ENCODE data around the gene TAF15. TPM values are rescaled to one million over a fixed set of nuclear protein-coding genes. Genes with fewer than 3 reads are reported as not detected.

Gene TAF15
- total RNA-seq, 2 donors from 2014 or later: 25.7 to 31.7 TPM

GRCh38 chr17:35821308-35821707 is 12.0 kb downstream of the TAF15 start:
- peaks cover 0 to 3% of the 10 kb centered on the region in 2 donors for H3K4me1 ChIP-seq
- H3K36me3 ChIP-seq: peaks cover 80% of the 10 kb centered on the region
- H3K27me3 ChIP-seq: no peaks in the 10 kb centered on the region
- no peak for TF ChIP-seq CTCF (IDR thresholded peaks at IDR 0.05)
- no peak overlapping the region for H3K27ac ChIP-seq
- H3K4me3 ChIP-seq: no peak overlapping the region
- no peaks in the 10 kb centered on the region for H3K9me3 ChIP-seq
- no peak for DNase-seq (ENCODE audit: low spot score)

- H3K4me1 ChIP-seq: no peaks in the 10 kb centered on the region
- DNase-seq (ENCODE audit: low spot score): no peak
- no peak overlapping the region for H3K4me3 ChIP-seq
- H3K27ac ChIP-seq: no peak overlapping the region
- H3K9me3 ChIP-seq: no peaks in the 10 kb centered on the region
- peaks cover 62% of the 10 kb centered on the region for H3K36me3 ChIP-seq
- TF ChIP-seq CTCF (IDR thresholded peaks at IDR 0.05): no peak
- H3K27me3 ChIP-seq: no peaks in the 10 kb centered on the region
Observed at GRCh38 chr17:35825206-35825605, 15.9 kb downstream of the TAF15 start.

- DNase-seq (ENCODE audit: low spot score): no peak
- no peaks in the 10 kb centered on the region for H3K9me3 ChIP-seq
- no peak overlapping the region for H3K4me3 ChIP-seq
- no peak overlapping the region for H3K27ac ChIP-seq
- H3K36me3 ChIP-seq: peaks cover 92% of the 10 kb centered on the region
- no peaks in the 10 kb centered on the region for H3K4me1 ChIP-seq
- no peak for TF ChIP-seq CTCF (IDR thresholded peaks at IDR 0.05)
- H3K27me3 ChIP-seq: no peaks in the 10 kb centered on the region
Observed at GRCh38 chr17:35841101-35841500, 31.8 kb downstream of the TAF15 start.

GRCh38 chr17:35841505-35841904 is 32.2 kb downstream of the TAF15 start:
- Histone ChIP-seq H3K4me3 (no peak overlapping the region), H3K4me1 (no peaks in the 10 kb centered on the region), H3K27me3 (no peaks in the 10 kb centered on the region), H3K36me3 (peaks cover 92% of the 10 kb centered on the region), H3K27ac (no peak overlapping the region), H3K9me3 (no peaks in the 10 kb centered on the region)
- TF ChIP-seq CTCF (IDR thresholded peaks at IDR 0.05): no peak
- DNase-seq (ENCODE audit: low spot score): no peak

- no peaks in the 10 kb centered on the region for H3K4me1 ChIP-seq
- peaks cover 92% of the 10 kb centered on the region for H3K36me3 ChIP-seq
- H3K27me3 ChIP-seq: no peaks in the 10 kb centered on the region
- H3K4me3 ChIP-seq: no peak overlapping the region
- H3K27ac ChIP-seq: no peak overlapping the region
- no peak for TF ChIP-seq CTCF (IDR thresholded peaks at IDR 0.05)
- DNase-seq (ENCODE audit: low spot score): no peak
- H3K9me3 ChIP-seq: no peaks in the 10 kb centered on the region
Observed at GRCh38 chr17:35842239-35842638, 33.0 kb downstream of the TAF15 start.

- no peaks in the 10 kb centered on the region for H3K4me1 ChIP-seq
- H3K27ac ChIP-seq: no peak overlapping the region
- DNase-seq (ENCODE audit: low spot score): no peak
Observed at GRCh38 chr17:35843698-35844097, 34.4 kb downstream of the TAF15 start.

More at GRCh38 chr17:35843698-35844097, 34.4 kb downstream of the TAF15 start:
- TF ChIP-seq CTCF (IDR thresholded peaks at IDR 0.05): no peak
- Histone ChIP-seq H3K36me3 (peaks cover 87% of the 10 kb centered on the region), H3K4me3 (no peak overlapping the region), H3K9me3 (no peaks in the 10 kb centered on the region), H3K27me3 (no peaks in the 10 kb centered on the region)

Measured in right atrium auricular region (tissue), 2 donors.